Prostate gland (tissue), 2 donors: ENCODE data around the gene THSD4.

Source experiments
- CTCF ChIP-seq, 4 experiments: fragments of 200-600 bp in 2 of 4; fragments of 450-650 bp in 2 of 4; sonication (generic) in 2 of 4; IDR thresholded peaks; 1 replicate in 3 of 4; 2 replicates in 1 of 4; pipeline ENCODE4 v1.5.1; 2016 to 2019; ENCODE audit warnings: antibody characterized with exemption in 4 of 4, mild to moderate bottlenecking in 2 of 4, moderate library complexity in 2 of 4
- POLR2A ChIP-seq: fragments of 450-650 bp; IDR thresholded peaks from one replicate; pipeline ENCODE4 v1.6.1; 2016; ENCODE audit warnings: antibody characterized with exemption, mild to moderate bottlenecking
- POLR2AphosphoS5 ChIP-seq: sonication (generic); formaldehyde crosslinking; IDR thresholded peaks from one replicate; pipeline ENCODE4 v1.6.1; 2017; ENCODE audit warnings: antibody characterized with exemption

- TF ChIP-seq CTCF (IDR thresholded peaks at IDR 0.05) (no peak), POLR2AphosphoS5 (no peak), POLR2A (no peak)
Measured at GRCh38 chr15:71125831-71126450, 10.7 kb downstream of the THSD4 start.
